HL-60 (cell line): ENCODE measurements around the gene TNNI2.
"Not testable (repeated sequence)": the region's sequence is repeated elsewhere in the genome, so short reads cannot be mapped to it uniquely, and the experiment has no call there.

ENCODE experiments used
- DNase-seq, 2 experiments: peaks; one replicate each; pipeline ENCODE4 v3.0.0-alpha.2; 2010 to 2020; ENCODE audit warnings: low read depth in 1 of 2, low spot score in 1 of 2
- H3K27ac ChIP-seq: fragments of 250-450 bp; sonication (Bioruptor Pico); replicated peaks from 2 replicates; pipeline ENCODE4 v1.5.1; 2020; ENCODE audit warnings: mild to moderate bottlenecking, moderate library complexity
- H3K27me3 ChIP-seq: fragments of 250-450 bp; sonication (Bioruptor Pico); 2 replicates; pipeline ENCODE4 v1.5.1; 2021; ENCODE audit warnings: mild to moderate bottlenecking, moderate library complexity; ENCODE audit not compliant: insufficient read depth, poor library complexity, severe bottlenecking
- H3K4me3 ChIP-seq: replicated peaks from 2 replicates; pipeline ENCODE4 v1.5.1; 2011; ENCODE audit warnings: mild to moderate bottlenecking, control low read depth, low read length; ENCODE audit not compliant: insufficient read depth
- CTCF ChIP-seq: IDR thresholded peaks from one replicate; pipeline ENCODE4 v1.5.1; 2011; ENCODE audit warnings: low read length, control low read depth, inconsistent platforms; ENCODE audit not compliant: insufficient read depth
- GABPA ChIP-seq: IDR thresholded peaks from 2 replicates; pipeline ENCODE4 v1.6.1; 2012; ENCODE audit warnings: low read depth
- POLR2AphosphoS5 ChIP-seq: IDR thresholded peaks from 2 replicates; pipeline ENCODE4 v1.6.1; 2012; ENCODE audit warnings: low read depth
- REST ChIP-seq: IDR thresholded peaks from 2 replicates; pipeline ENCODE4 v1.6.1; 2012; ENCODE audit warnings: low read depth; ENCODE audit not compliant: insufficient replicate concordance
- SPI1 ChIP-seq: IDR thresholded peaks from 2 replicates; pipeline ENCODE4 v1.6.1; 2012; ENCODE audit warnings: low read depth, mild to moderate bottlenecking, borderline replicate concordance

The TNNI2 gene

GRCh38 chr11:1803246-1803645, 35.5 kb upstream of the TNNI2 start:
- Histone ChIP-seq H3K27me3 (no peaks in the 10 kb centered on the region), H3K27ac (no peak overlapping the region), H3K4me3 (no peak overlapping the region)
- TF ChIP-seq REST: no peak
- TF ChIP-seq CTCF: no peak
- no peak for TF ChIP-seq POLR2AphosphoS5
- no peak for TF ChIP-seq SPI1
- TF ChIP-seq GABPA: no peak
- no peak for DNase-seq

- not testable (repeated sequence) for H3K27ac ChIP-seq, H3K4me3 ChIP-seq, DNase-seq, H3K27me3 ChIP-seq
Measured at GRCh38 chr11:1803835-1804519, 34.8 kb upstream of the TNNI2 start.

GRCh38 chr11:1805525-1805924, 33.3 kb upstream of the TNNI2 start:
- no peak overlapping the region for H3K27ac ChIP-seq
- no peak for DNase-seq
- TF ChIP-seq SPI1 (no peak), REST (no peak), CTCF (no peak), POLR2AphosphoS5 (no peak), GABPA (no peak)
- no peaks in the 10 kb centered on the region for H3K27me3 ChIP-seq
- no peak overlapping the region for H3K4me3 ChIP-seq

- DNase-seq: no peak
- no peak overlapping the region for H3K27ac ChIP-seq
Measured at GRCh38 chr11:1807264-1807995, 31.4 kb upstream of the TNNI2 start.

More at GRCh38 chr11:1807264-1807995, 31.4 kb upstream of the TNNI2 start:
- TF ChIP-seq REST (no peak), CTCF (no peak), GABPA (no peak), POLR2AphosphoS5 (no peak), SPI1 (no peak)
- Histone ChIP-seq H3K4me3 (no peak overlapping the region), H3K27me3 (no peaks in the 10 kb centered on the region)
